Ecto neural progenitor cell (in vitro differentiated cells): Measurements from ENCODE around the gene CCR8.

Source experiments
- DNase-seq: peaks from one replicate; pipeline ENCODE4 v3.0.0-alpha.2; 2018; ENCODE audit warnings: low spot score

CCR8 gene, protein sequence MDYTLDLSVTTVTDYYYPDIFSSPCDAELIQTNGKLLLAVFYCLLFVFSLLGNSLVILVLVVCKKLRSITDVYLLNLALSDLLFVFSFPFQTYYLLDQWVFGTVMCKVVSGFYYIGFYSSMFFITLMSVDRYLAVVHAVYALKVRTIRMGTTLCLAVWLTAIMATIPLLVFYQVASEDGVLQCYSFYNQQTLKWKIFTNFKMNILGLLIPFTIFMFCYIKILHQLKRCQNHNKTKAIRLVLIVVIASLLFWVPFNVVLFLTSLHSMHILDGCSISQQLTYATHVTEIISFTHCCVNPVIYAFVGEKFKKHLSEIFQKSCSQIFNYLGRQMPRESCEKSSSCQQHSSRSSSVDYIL

DNA sequence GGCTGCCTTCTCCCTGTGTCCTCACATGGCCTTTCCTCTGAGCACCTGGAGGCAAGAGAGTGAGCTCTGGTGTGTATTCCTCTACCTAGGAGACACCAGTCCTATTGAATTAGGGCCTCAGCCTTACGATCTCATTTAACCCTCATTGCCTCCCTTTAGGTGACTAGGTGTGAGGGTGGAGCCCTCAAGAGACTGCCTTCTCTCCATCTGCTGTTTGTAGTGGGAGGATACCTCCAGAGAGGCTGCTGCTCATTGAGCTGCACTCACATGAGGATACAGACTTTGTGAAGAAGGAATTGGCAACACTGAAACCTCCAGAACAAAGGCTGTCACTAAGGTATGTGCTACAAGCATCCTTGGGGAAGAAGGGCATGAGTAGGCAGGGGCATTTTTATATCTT is at the start of gene CCR8:
CCR8 (plus strand) TSS at position 217 of the 400 bp plus-strand sequence. CDS start 2,623 bp downstream, outside the sequence.
- DNase-seq = no peak

DNA sequence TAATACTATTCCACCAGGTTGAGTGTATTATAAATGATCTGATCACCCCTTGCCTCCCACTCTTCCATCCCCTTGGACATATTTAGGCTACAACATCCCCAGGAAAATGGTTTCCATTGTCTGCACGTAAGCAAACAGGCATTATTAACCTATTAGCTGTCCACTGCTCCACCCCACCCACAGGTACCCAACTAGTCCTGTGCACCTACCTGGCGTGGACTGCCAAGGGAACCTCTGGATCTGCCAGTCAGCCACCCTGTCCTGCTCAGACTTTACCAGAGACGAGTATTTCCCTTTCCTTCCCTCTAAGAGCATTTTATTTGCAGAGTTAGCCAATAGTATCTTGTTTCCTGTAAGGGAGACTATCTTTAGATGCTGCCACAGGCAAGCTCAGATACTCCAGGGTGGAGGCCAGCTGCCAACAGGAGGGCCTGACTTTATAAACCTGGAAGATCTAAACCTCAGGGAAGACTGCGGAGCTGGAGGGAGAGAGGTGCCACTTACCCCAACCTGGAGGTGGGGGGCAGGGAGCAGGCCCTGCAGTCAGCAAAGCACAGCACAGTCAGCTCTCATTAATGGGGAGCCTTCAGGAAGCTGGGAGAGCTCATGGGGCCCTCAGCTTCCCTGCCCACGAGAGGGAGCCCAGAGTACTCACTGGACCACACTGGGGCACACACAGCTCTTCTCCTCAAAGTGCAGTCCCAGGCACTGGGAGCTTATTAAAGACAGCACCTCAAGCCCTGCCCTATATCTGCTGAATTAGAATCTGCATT is 49.6 kb upstream of the CCR8 start, which contains the start of gene CX3CR1:
CX3CR1 (minus strand) TSS at position 292 of the 773 bp plus-strand sequence. CDS start 13,527 bp downstream, outside the sequence.
- DNase-seq = peak; percentile 24

DNA sequence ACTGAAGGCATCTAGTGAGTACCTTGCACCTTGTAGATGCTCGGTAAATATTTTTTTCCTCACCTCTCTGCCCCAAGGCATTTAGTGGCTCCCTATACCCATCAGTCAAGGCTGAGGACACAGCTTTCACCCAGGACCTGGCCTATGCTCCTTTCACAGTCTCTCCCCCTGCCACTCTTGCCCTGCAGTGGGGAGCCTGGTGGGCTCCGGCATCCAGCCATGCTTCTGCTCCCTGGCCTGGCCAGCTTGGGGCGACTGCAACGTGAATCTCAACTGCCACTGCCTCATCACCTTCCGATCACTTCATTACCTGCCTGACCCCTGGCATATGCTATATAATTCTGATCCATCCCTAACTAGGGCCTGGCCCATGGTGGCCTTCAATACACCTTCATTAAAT is 48.9 kb upstream of the CCR8 start:
- peak; percentile 25 for DNase-seq

DNA sequence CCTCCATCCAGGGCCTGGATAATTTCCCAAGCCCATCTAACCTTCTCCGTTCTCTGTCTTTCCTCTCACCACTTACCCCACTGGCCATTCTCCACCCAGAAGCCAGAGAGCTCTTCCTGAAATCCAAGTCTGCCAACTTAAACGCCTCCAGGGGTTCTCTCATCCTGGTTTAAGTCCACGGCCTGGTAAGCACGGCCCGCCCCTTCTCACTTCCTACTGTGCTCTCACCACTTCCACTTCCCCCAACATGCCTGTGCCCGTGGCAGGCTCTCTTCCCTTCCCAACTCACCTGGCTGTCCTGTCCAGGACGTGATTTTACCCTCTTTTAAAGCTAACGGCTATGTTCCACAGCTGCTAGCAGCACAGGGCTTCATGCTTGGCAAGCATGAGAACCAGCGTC is 48.0 kb upstream of the CCR8 start:
- no peak for DNase-seq

DNA sequence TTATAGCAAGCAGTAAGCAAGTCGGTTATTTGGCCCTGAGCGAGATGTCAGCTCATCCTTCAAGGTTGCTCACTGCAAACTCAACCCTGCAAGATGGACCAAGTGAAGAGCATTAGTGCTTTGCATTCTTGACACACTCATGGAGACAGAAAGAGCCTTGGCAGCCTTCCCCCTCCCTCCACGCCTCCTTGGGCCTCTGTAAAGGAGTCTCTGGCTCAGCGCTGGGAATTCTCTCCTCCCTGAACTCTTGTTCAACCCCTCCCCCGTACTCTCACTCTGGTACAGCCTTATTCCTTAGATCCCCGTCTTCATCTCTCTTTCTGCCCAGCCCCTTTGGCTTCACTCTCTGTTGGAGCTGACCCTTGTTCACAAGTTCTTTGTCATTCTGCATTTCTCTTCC is 47.5 kb upstream of the CCR8 start:
- DNase-seq = no peak

DNA sequence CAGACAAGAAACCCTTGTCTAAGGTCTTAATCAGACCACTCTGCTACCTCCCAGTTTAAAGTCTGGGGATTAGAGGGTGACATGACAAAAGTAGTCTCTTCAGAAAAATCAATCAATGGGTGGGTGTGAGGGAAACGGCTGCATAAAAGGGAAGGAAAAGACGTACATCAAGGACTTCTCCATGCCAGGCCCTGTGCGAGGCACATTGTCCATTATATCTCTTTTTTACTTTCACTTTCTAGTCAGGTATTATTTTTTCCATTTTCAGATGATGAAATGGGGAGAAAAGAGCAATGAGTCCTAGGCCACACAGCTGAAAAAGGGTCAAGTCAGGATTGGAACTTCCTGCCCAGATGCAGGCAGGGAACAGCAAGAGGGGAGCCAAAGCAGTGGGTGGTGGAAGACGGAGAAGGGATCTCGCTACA is 45.0 kb upstream of the CCR8 start:
- peak; percentile 25 for DNase-seq

DNA sequence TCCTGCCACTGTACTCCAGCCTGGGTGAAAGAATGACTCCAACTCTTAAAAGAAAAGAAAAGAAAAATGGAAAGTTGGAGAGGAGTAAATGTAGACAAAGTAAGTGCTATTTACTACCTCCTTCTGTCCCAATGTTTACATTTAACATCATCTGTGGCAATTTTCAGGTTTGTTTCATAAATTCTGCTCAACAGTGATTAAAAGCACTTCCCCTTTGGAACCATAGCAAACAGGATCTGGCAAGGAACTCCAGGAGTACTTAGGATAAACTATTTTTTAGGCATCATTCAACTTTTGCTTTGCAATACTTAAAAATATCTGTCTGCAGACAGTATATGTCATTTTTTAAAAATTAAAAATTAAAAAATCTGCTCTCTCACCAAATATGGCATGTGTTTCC is 44.2 kb upstream of the CCR8 start:
- DNase-seq = no peak

DNA sequence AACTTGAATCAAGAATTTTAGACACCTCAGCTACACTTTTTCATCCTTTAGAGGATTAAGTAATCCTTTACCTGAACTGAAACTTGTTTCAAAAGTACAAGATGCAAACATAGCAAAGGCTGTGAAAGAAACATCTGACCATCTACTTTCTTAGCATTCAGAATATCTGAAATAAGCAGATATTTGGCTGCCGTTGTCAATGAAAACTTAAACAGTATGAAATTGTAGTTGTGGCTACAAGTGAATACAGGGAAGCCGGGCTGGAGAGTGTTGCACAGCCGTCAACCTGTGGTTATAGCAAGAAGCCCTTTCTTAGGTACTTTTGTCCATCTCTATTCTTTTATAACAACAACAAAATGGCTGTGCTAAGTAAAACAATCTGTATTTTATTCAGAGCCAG is 42.7 kb upstream of the CCR8 start:
- DNase-seq = no peak

DNA sequence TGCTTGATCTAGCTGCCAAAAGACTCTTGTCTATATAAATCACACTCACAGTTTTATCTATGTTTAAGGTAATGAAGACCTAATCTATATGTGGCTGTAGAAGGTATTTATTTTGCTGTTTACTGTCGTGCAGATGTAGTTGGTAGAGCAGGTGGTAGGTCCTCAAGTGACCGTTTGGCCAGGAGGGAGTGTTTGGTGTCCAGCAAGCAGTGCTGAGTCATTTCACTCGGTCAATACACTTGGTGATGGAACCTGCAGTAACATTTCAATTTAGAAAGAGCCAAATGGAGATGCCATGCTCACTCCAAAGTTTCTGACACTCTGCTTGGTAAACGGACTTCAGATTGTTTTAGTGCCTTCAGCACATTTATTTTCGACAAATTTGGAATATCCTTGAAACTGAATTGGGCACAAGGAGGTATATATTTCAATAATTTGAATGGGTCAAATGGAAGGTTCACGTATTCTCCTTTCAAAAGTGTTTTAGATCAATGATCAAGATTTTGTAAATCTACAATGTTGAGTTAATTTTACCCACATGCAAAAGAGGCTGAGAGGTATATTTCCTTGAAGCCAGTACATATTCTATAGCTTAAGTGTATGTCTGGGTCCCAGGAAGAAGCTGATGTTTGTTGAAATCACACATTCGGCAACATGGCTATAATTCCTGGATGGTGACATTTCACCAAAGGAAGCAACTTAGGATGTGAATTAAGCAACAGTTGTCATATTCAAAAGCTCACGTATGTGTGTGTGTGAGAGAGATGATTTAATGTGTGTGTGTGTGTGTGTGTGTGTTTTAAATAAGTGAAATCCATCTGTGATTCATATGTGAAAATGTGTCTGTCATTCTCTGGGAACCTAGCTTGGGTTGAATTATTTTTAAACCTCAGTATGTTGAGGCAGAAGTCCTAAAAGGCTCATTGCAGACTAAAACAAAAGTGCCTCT is 42.0 kb upstream of the CCR8 start:
- DNase-seq = no peak

DNA sequence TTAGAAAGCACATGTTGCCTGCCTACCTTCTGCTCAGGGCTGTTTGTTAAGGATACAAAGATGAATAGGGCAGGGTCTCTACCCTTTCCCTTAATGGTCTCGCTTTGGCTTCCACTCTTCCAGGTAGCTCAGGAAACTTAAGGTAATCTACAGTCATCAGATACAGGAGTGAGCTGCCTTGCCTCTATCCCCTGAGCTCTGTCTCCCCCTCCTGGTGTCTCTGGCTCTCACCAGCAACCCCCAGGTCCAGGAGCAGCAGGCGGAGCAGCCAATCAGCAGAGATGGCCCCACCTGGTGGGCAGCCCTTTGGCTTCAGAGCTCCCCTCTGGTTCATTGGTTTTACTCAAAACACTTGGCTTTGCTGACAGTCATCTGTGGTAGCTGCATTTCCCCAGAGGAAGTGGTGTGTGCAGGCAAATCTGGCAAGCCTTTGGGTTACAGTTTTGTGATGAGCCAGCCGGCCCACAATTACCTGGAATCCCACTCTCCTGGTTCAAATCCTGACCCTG is 41.2 kb upstream of the CCR8 start:
- peak; percentile 90 for DNase-seq

DNA sequence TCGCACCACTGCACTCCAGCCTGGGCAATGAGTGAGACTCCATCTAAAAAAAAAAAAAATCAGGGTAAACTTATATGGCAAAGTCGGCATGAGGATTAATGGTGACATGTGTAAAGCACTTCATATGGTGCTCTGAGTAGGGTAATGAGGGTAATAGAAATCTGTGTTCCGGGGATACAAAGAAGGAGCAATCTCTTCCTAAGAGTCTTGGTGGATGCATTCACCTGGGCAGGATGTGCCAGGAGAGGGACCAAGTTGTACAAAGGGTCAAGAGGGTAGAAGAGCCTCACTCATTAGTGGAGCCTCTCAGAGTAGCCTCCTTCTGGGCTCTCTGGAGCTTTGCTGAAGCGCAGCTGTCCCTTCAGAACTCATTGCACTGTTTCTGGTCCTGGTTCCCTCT is 40.4 kb upstream of the CCR8 start:
- DNase-seq = no peak

DNA sequence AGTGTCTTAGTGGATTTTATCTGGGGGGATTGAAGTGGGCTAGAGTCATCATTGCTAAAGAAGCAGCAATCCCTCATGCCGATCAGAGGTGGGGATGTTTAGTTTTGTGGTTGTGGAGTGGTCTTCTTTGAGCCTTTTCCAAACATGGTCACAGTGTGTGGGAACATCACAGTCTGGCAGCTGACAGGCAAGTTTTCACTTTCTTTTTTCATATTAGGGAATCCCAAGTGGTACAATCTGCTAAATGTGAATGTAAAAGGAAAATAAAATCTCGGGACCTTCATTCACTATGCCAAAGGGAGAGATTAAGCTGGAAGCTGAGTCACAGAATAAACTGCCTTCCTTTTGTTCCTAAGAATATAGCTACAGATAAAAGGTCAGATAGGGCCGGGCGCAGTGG is 39.3 kb upstream of the CCR8 start:
- no peak for DNase-seq

DNA sequence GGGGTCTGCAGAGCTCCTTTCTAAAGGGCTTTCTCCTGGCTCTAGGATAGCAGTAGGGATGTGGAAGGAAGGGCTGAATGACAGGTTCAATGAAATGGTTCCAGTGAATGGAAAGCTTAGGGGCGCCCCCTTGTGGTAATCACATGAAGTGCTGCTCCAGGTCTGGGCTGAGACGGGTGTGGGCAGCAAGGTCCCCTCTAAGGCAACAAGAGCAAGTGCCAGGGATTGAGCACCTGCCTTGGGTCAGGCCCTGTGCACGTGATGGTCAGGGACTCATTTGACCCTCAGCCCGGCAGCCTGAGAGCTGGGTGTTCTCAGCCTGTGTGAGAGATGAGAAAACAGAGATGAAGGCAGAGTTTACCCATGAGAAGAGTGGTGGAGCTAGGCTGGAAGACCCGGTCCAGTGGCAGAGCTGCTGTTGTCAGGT is 37.6 kb upstream of the CCR8 start:
- peak; percentile 84 for DNase-seq

DNA sequence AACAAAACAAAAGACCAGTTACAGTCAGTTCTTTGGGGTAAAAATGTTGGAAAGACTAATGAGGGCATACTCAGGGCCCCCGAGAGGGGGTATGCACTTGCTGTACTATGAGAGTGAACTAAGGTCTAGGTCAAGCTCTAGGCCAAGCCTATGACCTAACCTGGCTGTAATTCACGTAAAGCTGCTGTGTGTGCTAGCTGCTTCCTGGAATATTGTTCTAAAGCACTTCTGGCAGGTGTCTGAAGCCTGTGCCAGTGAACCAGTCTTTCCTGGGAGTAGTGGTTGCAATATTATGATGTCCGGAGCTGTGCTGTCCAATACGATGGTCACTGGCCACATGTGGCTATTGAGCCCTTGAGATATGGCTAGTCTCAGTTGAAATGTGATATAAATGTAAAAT is 36.5 kb upstream of the CCR8 start:
- no peak for DNase-seq

DNA sequence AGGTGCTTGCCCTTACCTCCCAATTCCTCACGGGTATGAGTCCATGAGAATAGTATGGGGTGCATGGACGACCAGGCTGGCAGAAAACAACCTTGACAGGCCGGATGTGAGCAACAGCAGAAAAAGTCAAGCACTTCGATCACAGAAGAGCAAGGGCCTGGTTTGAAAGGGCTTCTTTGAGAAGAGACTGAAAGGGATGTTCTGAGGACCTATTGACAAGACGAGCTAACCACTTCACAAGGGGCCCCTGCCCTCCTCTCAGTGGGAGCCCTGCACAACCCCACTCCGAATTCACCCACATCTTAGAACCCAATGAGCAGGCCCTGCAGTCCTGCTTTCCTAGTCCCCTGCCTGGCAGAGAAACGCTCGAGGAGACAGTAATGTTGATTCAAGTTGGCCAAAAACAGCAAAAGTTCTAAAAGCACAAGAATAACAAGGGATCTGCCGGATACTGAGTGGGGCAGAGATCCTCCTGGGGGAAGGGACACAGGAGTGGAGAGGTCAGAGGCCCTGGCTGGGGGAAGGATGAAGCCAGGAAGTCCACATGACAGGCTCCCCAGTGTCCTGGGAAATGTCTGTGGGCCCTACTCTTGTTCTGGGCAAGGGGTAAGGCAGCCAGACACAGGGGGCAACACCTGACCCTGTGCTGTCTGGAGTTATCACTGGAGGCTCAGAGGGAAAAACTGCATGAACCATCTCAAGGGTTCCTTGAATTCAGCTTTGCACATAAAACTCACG is 34.9 kb upstream of the CCR8 start:
- DNase-seq = no peak

DNA sequence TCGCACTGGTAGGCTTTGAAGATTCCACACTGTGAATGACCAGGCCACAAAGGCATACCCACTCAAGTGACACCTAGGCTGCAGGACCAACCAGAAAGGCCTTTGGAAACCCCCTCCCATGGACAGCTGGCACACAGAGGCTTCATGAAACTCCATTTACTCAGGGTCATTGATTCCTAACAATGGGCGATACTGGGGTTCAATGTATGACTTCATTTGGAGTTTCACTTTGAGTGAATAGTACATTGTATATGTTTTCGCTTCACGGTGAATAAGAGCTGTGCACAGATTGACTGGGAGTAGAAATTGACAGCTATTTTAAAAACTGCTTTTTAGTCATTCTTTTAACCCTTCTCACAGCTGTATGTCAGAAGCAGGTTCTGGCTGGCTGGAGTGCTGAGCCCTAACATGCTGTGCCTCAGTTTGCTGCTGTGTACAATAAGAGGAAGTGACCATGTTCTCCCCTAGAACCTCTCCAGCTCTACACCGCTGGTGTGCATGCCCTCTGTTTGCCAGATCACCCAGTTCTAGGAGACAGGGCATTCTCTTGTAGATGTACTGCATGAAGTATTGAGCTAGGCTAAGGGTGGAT is 34.2 kb upstream of the CCR8 start:
- DNase-seq = no peak

DNA sequence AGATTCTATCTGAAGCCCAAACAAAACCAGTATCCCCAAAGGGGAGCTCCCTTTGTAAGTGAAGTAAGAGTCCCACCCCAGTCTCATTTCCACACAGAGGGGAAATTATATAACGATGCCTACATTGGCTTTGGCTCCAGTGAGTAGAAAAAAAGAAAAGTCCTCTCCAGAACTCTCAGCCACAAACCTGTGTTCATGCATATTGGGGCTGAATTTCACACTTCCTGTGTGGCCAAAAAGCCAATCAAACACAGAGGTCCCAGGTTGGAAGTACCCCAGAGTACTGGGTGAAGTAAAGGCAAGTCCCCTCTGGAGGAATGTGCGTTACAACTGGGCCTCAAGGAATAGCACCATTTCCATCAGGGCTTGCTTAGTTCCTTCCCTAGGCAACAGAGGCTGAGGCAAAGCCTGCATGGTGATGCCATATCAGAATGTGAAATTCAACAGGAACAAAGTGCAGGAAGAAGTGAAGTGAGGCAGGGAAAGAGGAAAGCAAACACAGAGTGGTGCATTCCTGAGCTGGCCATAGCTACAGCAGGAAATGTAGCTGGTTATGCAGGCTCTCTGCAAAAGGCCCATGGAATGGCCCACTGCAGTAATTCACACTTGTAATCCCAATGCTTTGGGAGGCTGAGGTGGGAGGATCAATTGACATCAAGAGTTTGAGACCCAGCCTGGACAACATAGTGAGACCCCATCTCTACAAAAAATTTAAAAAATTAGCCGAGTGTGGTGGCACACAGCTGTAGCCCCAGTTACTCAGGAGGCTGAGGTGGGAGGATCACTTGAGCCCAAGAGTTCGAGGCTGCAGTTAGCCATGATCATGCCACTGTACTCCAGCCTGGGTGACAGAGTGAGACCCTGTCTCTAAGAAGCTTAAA is 33.1 kb upstream of the CCR8 start:
- DNase-seq = no peak

DNA sequence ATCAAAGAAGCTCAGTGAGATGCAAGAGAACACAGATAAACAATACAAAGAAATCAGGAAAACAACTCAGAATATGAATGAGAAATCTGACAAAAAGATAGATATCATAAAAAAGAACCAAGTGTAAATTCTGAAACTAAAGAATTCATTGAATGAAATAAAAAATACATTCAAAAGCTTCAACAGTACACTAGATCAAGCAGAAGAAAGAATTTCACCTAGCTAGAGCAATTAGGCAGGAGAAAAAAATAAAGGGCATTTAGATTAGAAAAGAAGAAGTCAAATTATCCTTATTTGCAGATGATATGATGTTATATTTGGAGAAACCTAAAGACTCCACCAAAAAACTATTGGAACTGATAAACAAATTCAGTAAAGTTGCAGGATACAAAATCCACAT is 30.2 kb upstream of the CCR8 start:
- DNase-seq = no peak

DNA sequence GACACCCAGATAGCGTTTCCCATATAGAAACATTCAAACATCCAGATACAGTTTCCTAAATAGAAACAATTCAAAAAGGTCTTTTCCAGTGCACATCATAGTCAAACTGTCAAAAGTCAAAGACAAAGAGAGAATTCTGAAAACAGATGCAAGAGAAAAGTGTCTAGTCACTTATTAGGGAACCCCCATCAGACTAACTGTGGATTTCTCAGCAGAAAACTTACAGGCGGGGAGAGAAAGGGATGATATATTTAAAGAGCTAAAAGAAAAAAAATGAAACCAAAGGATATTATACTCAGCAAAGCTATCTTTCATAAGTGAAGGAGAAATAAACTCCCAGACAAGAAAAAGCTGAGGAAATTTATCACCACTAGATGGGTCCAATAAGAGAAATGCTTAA is 27.3 kb upstream of the CCR8 start:
- no peak for DNase-seq

DNA sequence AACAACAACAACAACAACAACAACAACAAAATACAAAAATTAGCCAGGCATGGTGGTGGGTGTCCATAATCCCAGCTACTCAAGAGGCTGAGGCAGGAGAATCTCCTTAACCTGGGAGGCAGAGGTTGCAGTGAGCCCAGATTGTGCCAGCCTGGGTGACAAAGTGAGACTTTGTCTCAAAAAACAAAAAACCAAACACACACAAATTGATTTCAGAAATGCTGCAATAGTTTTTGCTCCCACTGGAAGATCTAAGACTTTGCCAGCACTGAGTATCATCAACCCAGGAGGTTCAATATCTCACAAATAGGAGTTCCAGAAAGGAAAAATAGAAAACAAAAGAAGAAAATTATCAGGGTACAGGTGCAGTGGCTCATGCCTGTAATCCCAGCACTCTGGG is 16.2 kb upstream of the CCR8 start:
- DNase-seq = no peak
